GM21360 (cell line): Measurements from ENCODE around the gene GJD4.

Experiments
- ATAC-seq: cut with Tn5 transposase; IDR thresholded peaks from one replicate; pipeline ENCODE4 v1.9.1; 2021; ENCODE audit warnings: mild to moderate bottlenecking, moderate library complexity; ENCODE audit not compliant: unreplicated experiment

GJD4 gene

DNA sequence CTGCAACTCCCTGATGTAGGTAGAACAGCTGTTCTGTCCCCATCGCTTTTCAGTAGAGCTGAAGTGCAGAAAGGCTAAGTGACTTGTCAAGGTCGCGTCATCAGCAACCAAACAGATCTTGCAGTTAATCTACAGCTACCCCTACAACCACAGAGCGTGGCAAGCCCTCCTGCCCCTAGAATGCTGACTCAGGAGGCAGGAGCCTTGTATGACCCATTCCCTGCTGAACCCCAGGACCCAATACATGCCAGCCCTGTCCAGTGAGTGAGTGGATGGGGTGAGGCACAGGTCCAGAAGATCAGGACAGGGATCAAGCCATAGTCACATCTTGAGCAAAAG lies 26.6 kb upstream of the GJD4 start:
- no peak for ATAC-seq

DNA sequence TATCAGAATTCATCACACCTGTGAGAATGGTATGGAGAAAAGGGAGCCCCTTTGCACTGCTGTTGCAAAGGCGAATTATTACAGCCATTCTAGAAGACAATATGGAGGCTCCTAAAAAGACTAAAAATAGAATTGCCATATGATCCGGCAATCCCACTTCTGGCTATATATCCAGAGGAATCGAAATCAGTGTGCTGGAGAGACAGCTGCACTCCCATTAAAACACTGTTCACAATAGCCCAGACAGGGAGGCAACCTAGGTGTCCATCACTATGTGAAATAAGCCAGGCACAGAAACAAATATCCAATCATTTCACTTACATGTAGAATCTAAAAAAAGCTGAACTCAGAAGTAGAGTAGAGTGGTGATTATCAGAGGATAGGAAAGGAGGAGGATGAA lies 26.0 kb upstream of the GJD4 start:
- ATAC-seq: no peak

DNA sequence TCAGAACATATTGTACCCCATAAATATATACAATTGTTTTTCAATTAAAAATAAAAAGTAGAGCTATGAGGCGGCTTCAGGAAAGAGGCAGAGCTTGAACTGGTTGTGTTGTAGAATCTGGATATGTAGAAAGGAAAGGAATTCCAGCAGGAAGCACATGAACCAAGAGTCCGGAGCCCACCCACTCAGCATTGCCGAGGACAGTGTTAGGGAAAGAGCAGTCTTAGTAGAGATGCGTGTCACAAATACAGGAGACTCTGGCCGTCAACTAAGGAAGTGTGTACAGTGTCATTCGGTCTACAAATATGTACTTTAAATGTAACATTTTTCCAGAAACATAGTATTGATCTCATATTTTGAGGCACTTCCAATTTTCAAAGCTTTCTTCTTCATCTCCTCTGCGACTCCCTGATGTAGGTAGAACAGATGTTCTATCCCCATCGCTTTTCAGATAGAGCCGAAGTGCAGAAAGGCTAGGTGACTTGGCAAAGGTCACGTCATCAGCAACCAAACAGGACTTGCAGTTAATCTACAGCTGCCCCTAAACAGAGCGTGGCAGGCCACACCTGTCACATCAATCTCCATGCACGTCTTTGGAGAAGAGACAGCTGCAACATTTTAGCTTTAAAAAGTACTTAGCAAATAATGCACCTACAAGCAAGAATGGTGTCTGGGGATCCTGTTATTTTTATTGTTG lies 25.3 kb upstream of the GJD4 start:
- no peak for ATAC-seq

DNA sequence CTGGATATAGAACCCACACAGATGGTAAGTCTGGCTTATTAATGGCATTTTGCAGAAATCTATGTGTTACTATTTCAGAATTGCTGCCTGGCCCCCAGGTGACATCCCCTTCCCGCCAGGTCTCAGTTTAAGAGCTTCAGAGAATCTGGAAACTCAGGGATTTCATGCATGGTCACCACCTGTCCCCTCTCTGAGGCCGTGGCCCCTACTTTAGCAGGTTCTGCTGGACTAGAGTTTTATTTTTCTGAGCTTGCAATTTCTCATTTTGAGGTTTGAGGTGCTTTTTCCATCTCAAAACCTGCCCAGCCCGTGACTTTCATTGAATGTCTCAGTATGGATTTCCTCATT lies 24.7 kb upstream of the GJD4 start:
- ATAC-seq: no peak

DNA sequence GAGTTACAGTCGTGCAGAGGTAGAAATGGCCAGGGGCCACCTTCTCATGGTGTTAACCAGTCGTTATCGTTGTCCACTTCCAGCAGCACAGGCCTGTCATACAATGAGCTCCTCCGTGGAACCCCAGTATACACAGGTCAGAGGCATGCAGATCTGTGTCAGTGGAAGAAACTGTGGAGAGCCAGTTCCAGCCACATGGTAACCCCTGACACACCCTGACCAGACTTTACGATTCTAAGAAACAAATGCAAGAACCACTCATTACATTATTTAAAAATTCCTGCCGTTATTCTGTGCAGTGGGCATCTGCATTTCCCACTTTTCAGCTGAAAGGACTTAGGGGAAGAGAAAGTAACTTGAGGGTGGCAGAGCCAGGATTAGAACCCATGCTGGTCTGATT lies 23.5 kb upstream of the GJD4 start:
- no peak for ATAC-seq

DNA sequence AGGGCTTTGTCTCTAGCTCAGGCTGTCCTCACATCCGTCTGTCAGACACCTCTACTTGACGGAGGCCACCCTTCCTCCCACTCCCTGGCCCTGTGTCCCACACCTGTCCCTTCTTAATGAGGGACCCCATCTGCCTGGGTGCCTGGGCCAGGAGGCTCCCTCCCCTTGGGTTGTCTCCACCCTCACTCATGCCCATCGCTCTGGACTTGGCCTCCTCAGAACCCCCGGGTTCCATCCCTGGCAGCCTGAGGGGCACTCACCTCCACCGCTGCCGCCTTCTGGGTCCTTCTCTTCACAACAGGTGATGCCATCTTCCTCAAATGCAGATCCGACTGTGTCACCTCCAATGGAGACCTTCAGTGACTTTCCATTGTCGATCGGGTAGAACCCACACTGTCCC lies 20.2 kb upstream of the GJD4 start:
- no peak for ATAC-seq

DNA sequence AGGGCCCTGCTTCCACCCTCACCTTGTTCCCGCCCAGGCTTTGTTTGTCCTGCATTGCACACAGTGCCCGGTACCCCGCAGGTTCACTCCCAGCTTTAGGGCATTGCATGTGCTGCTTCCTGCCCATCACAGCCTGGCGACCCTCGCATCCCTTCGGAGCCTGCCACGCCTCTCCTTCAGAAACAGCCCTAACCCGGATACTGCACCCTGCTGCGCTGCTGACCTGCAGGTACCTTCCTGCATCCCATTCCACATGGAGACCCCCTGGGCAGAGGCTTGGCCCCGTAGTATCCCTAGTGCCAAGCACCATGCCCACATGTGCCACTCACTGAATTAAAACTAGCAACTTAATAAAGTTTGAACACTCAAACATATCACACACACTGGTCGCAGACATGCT lies 19.8 kb upstream of the GJD4 start:
- ATAC-seq: no peak

DNA sequence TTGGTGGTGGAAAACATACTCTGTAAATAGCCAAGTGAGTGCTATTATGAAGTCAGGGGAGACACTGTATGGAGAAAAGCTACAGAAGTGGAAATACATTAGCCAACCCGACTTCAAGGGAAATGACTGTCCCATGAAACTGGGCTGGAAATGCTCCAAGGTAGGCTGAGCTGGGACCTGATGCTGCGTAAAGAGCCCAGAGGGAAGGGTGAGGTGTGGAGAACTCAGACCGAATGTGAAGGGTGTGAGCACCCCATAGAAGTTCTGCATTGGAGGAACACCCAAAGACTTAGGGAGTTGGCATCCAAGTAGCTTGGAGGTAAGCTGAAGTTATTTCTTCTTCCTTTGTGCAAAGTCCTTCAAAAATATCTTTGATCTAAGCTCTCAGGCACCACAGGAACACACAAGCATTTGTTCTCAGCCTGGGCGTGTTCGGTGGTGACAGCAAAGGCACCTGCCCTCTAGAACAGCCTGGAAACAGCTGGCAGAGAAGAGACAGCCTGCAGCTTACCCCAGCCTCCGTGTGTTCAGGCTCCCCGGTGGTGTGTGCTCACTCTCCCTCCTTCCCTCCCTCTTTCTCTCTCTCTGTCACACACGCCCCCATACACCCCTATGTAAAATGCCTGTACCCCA lies 19.1 kb upstream of the GJD4 start:
- no peak for ATAC-seq

DNA sequence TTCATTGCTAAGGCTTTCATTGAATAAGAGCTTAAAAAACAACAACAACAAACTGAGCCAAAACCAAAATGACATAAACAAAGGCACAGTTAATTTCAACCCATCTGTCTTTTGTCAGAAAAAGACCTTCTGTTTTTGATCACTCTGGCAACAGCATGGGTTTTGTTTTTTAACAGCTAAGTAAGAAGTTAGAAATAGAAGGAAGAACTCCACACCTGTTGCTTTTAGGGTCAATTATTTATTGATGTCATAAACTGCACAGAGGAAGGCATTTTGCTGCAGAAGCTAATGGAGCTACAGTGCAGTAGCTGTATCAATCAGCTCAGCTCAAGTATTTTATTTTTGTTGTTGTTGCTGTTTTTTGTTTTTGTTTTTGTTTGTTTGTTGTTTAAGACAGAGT lies 16.3 kb upstream of the GJD4 start:
- no peak for ATAC-seq

DNA sequence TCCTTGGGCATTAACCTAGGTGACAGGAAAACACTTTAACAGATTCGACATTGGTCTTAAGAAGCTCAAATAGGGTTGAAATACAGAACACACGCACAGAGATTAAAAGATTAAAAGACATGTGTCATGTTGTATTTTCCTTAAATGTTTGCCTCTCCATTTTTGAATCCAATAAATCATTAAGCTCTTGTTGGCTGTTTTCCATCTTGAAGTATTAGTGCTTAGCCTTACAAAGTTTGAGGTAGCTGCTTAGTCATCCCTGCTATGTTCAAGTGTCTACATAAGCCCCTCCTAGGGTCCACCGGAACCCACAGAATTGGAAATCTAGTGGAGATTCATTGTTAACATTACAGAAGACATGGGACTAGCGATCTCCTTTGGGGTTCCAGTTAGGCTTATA lies 12.7 kb upstream of the GJD4 start:
- ATAC-seq: no peak

DNA sequence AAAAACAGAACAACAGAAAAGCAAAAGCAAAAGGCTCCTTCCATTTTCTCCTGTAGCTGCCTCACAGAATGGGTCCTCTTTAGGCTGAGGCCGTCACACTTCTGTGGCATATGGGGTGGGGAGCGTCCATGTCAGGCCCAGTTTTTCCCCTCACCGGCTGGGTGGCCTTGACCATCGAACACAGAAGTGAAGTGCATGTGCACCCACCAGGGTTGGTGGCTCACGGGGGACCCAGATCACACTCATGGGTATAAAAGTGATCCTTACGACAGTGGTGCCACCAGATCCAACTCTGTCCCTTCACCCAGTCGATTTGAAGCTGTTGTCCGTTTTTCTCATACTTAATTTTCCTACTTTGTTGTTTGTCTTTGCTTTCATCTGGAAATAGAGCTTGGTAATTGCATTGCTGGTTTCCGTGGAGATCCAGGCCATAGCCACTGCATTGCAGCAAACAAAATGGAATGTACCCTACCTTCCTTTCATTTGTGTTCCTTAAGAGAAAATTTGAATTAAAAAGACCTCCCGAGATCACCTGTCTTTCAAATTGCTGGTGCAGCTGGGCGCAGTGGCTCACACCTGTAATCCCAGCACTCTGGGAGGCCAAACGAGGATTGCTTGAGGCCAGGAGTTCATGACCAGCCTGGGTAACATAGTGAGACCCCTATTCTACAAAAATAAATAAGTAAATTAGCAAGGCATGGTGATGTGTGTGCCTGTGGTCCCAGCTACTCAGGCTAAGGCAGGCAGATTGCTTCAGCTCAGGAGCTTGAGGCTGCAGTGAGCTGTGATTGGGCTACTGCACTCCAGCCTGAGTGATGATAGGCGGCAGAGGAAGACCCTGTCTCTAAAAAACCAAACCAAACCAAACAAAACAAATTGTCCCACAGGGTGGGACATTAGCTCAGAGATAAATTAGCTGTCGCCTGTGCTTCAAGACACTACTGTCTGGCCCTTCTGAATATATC lies 10.7 kb upstream of the GJD4 start:
- ATAC-seq: no peak

DNA sequence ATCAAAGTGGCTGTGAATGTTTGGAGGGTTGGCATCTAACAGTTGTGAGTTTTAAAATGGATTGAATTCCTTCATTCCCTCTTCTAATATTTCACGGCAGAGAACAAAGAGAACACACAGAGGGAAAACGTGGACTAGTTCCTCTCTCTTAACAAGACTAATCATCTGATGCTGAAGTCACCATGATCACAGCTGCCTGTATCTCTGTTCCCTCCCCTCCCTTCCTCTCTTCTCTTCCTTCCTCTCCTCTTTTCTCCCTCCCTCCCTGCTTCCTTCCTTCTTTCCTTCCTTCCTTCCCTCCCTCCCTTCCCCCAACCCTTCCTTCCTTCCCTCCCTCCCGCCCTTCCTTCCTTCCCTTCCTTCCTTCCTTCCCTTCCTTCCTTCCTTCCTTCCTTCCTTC lies 10.0 kb upstream of the GJD4 start:
- no peak for ATAC-seq

DNA sequence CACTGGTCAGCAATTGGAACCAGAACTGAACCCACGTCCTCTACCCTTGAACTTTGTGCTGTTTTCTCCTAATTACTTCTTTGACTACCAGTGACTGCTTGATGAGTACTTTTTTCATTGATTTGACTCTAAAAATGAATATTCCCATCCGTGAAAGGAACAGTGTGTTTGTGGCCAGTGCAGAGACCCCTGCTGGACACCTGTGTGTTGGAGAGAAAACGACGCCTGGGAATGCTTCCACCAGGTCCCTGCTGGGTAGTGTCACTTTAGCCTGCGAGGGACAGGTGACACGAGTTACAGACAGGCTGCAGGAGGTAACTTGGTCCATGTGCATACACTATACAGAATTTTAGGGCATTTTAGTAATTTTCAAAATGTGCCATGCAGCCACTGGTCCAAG lies 6.8 kb upstream of the GJD4 start:
- ATAC-seq: no peak

DNA sequence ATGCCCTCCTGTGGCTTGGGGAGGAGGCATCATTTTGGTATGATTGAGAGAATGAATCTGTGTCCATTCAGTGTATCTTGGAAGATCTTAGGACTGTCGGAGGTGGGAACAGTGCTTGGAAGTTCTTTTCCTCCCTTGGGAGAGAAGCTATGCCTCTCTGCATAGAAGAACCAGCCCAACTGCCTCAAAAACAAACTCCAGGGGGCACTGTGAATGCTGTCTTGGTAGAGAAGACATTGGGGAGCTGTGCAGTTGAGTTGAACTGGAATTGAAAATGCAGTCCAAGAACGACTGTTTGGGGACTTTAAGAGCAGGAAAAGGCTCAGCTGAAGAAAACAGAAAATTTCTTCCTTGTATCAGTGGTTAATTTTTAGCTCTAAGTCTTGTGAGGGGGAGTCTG lies 4.9 kb upstream of the GJD4 start:
- ATAC-seq: no peak

DNA sequence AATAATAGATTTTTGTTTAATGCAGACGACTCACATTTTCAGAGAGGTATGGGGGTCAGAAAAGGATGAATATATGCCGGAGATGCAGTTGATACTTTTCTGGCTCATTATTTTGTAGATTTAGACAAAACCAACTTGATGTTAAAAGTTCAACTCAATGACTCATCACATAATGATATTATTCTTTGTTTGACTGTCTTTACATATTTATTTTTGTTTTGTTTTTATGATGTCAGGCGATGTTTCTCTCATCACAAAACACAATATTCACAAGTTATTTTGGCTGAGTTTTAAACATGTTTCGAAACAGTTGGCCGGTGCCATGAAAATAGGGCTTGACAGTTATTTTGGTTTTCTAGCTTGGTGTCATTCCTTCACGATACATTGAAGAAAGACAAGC lies 1.3 kb downstream of the GJD4 start:
- no peak for ATAC-seq

DNA sequence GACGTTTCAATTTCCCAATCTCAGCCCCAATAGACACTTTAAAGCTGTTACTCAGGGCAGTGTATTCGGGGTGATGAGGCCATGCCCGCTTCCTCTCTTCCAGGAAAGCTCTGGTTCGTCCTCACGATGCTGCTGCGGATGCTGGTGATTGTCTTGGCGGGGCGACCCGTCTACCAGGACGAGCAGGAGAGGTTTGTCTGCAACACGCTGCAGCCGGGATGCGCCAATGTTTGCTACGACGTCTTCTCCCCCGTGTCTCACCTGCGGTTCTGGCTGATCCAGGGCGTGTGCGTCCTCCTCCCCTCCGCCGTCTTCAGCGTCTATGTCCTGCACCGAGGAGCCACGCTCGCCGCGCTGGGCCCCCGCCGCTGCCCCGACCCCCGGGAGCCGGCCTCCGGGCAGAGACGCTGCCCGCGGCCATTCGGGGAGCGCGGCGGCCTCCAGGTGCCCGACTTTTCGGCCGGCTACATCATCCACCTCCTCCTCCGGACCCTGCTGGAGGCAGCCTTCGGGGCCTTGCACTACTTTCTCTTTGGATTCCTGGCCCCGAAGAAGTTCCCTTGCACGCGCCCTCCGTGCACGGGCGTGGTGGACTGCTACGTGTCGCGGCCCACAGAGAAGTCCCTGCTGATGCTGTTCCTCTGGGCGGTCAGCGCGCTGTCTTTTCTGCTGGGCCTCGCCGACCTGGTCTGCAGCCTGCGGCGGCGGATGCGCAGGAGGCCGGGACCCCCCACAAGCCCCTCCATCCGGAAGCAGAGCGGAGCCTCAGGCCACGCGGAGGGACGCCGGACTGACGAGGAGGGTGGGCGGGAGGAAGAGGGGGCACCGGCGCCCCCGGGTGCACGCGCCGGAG lies 2.6 kb downstream of the GJD4 start:
- ATAC-seq: no peak

DNA sequence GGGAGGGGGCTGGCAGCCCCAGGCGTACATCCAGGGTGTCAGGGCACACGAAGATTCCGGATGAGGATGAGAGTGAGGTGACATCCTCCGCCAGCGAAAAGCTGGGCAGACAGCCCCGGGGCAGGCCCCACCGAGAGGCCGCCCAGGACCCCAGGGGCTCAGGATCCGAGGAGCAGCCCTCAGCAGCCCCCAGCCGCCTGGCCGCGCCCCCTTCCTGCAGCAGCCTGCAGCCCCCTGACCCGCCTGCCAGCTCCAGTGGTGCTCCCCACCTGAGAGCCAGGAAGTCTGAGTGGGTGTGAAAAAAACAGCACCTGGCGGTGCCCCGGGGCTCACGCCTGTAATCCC lies 3.2 kb downstream of the GJD4 start:
- ATAC-seq: no peak

DNA sequence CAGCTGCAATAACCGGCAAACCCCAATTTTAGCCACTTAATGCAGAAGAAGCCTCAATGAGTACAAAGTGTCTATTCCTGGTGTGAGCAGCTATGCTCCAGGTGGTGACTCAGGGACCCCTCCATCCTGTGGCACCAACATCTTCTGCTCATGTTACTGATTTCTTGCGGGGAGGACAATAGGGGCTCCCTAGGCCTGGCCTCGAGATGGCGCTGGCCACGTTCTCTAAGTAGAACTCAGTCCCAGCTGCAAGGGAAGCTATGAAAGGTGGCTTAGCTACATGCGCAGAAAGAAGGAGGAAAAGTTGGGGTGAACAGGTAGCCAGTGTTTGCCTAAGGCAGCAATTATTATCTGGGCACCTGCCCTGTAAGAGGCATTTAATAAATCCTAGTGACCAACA lies 6.6 kb downstream of the GJD4 start:
- ATAC-seq: no peak

DNA sequence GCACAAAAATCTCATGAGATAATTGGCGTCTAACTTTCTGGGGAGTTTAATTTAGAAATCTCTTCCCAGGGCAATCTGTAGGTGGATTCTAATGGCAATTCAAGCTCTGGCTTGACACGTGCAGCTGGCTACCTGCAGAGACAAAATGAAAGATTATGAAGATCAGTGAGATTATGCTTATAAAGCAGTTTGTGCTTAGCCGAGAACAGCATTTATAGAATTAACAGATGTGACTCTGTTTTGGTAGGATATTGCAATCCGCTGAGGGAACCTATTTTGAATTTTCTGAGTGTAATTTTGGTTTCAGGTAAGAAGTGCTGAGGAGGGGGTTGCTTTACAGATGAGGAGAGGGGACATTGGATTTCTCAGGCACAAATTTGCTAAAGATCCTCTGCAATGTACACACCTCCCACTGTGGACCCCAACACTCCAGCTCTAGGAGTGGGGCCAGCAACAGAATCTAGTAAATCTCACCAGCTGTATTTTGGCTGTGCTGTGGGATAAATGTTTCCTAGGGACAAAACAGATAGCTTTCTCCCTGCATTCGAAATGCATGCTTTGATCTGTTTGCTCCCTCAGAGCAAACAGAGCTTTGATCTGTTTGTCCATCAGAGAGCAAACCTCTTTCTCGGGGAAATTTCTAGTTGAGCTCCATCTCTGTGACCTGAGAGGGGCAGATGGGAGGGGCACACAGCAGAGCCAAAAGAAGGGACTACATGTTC lies 7.4 kb downstream of the GJD4 start:
- ATAC-seq: no peak

DNA sequence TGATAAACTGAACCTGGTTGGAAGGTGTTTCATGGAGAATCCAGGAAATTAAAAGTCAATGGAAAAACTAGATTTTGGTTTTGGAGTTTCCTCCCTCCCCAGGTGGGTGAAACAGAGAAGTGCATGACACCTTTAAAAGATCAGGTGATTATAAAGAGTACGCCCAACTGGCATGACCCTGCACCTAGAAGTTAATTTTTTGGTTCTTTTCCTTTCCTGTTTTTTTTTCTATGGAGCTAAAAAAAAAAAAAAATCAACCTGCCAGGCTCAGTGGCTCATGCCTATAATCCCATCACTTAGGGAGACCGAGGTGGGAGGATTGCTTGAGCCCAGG lies 7.9 kb downstream of the GJD4 start:
- no peak for ATAC-seq
